Activated CD8-positive, alpha-beta memory T cell treated with anti-CD3 and anti-CD28 coated beads, Interleukin-2, amount 10 ng/mL, durations not matched to agents 7 days and 5 days (primary cell): Measurements from ENCODE around the gene DIS3L2. TPM values are rescaled to one million over a fixed set of nuclear protein-coding genes. Genes with fewer than 3 reads are reported as not detected.
A peak's percentile ranks its signal among the peaks of the same experiment; 100 is the strongest.
"Not testable (repeated sequence)": the region's sequence is repeated elsewhere in the genome, so short reads cannot be mapped to it uniquely, and the experiment has no call there.

Experiments used
- ATAC-seq: fragments of 150-1000 bp; cut with Tn5 transposase; one replicate; pipeline ENCODE4 v1.10.0; 2021; ENCODE audit warnings: moderate library complexity
- CTCF ChIA-PET: fragments of 350-600 bp; sonication (Branson Sonifier 250); formaldehyde crosslinking; loops from one replicate; lab custom pipeline; 2021; ENCODE audit warnings: antibody characterized with exemption; lab: Charles Lee
- DNase-seq: peaks from one replicate; pipeline ENCODE4 v3.0.0-alpha.2; 2020
- H3K27ac Mint-ChIP-seq: one replicate; pipeline ENCODE4 v1.8.0; 2021; ENCODE audit warnings: mild to moderate bottlenecking, mixed read lengths
- H3K27me3 Mint-ChIP-seq: one replicate; pipeline ENCODE4 v1.8.0; 2021; ENCODE audit warnings: mixed read lengths
- H3K36me3 Mint-ChIP-seq: one replicate; pipeline ENCODE4 v1.8.0; 2021; ENCODE audit warnings: mild to moderate bottlenecking, mixed read lengths
- H3K4me1 Mint-ChIP-seq: one replicate; pipeline ENCODE4 v1.8.0; 2021; ENCODE audit warnings: mixed read lengths
- H3K4me3 Mint-ChIP-seq: one replicate; pipeline ENCODE4 v1.8.0; 2021; ENCODE audit warnings: mild to moderate bottlenecking, moderate library complexity, mixed read lengths
- H3K9me3 Mint-ChIP-seq: one replicate; pipeline ENCODE4 v1.8.0; 2022; ENCODE audit warnings: low read depth, mixed read lengths
- total RNA-seq, 2 experiments: library from RNA; stranded (reverse); gene quantifications; one replicate each; pipeline ENCODE4 v1.2.3, GENCODE V29; 2021

Gene DIS3L2
- total RNA-seq, 2 experiments from 2014 or later: 25.4 to 39.4 TPM

- CTCF ChIA-PET: interaction anchor here (1.4 kb wide), 1 partner anchor 44 kb away, joined by 3 read pairs; no protein-coding TSS in a partner anchor
- H3K9me3 Mint-ChIP-seq: no peaks in the 10 kb centered on the region
- no peaks in the 10 kb centered on the region for H3K36me3 Mint-ChIP-seq
- no peak for DNase-seq
- peaks cover 18% of the 10 kb centered on the region for H3K27me3 Mint-ChIP-seq
- no peak overlapping the region for H3K4me3 Mint-ChIP-seq
- no peak for ATAC-seq
- H3K27ac Mint-ChIP-seq: no peak overlapping the region
- no peaks in the 10 kb centered on the region for H3K4me1 Mint-ChIP-seq
Measured at GRCh38 chr2:231946241-231946814, 15.2 kb upstream of the DIS3L2 start.

GRCh38 chr2:231947112-231947511 lies 14.4 kb upstream of the DIS3L2 start:
- CTCF ChIA-PET: interaction anchor here (1.4 kb wide), 1 partner anchor 45 kb away, joined by 3 read pairs; no protein-coding TSS in a partner anchor
- H3K27ac Mint-ChIP-seq, DNase-seq, H3K4me3 Mint-ChIP-seq, H3K4me1 Mint-ChIP-seq, ATAC-seq, H3K36me3 Mint-ChIP-seq, H3K9me3 Mint-ChIP-seq: not testable (repeated sequence)
- H3K27me3 Mint-ChIP-seq: peaks cover 25% of the 10 kb centered on the region

GRCh38 chr2:231947694-231948093 lies 13.8 kb upstream of the DIS3L2 start:
- Mint-ChIP-seq H3K27me3 (peaks cover 22% of the 10 kb centered on the region), H3K36me3 (no peaks in the 10 kb centered on the region), H3K4me3 (no peak overlapping the region), H3K27ac (no peak overlapping the region), H3K4me1 (no peaks in the 10 kb centered on the region), H3K9me3 (no peaks in the 10 kb centered on the region)
- CTCF ChIA-PET: no interaction called here
- DNase-seq: no peak
- no peak for ATAC-seq

GRCh38 chr2:231951452-231952035 lies 10.0 kb upstream of the DIS3L2 start:
- H3K4me1 Mint-ChIP-seq: no peaks in the 10 kb centered on the region
- no peaks in the 10 kb centered on the region for H3K9me3 Mint-ChIP-seq
- no peak for DNase-seq
- no peak overlapping the region for H3K4me3 Mint-ChIP-seq
- no peak overlapping the region for H3K27ac Mint-ChIP-seq
- H3K36me3 Mint-ChIP-seq: no peaks in the 10 kb centered on the region
- CTCF ChIA-PET: no interaction called here
- no peak for ATAC-seq
- peaks cover 43% of the 10 kb centered on the region for H3K27me3 Mint-ChIP-seq

GRCh38 chr2:231955758-231956472 lies 5.6 kb upstream of the DIS3L2 start:
- Mint-ChIP-seq H3K4me1 (peaks cover 3% of the 10 kb centered on the region), H3K4me3 (no peak overlapping the region), H3K9me3 (no peaks in the 10 kb centered on the region), H3K27me3 (peaks cover 32% of the 10 kb centered on the region), H3K27ac (no peak overlapping the region), H3K36me3 (no peaks in the 10 kb centered on the region)
- no peak for ATAC-seq
- CTCF ChIA-PET: no interaction called here
- DNase-seq: no peak

- no peak overlapping the region for H3K27ac Mint-ChIP-seq
- H3K27me3 Mint-ChIP-seq: peaks cover 22% of the 10 kb centered on the region
- peaks cover 1% of the 10 kb centered on the region for H3K36me3 Mint-ChIP-seq
- ATAC-seq (no peak), DNase-seq (no peak)
- CTCF ChIA-PET: interaction anchor here (0.8 kb wide), 1 partner anchor 14 kb away, joined by 4 read pairs; no protein-coding TSS in a partner anchor
- peaks cover 16% of the 10 kb centered on the region for H3K4me1 Mint-ChIP-seq
- H3K9me3 Mint-ChIP-seq: no peaks in the 10 kb centered on the region
- H3K4me3 Mint-ChIP-seq: no peak overlapping the region
Measured at GRCh38 chr2:231957913-231958763, 3.4 kb upstream of the DIS3L2 start.

- CTCF ChIA-PET: interaction anchor here (0.8 to 1.0 kb wide), 2 partner anchors 61 to 355 kb away, joined by 3 read pairs; no protein-coding TSS in a partner anchor
Measured at GRCh38 chr2:231960810-231961348, 634 bp upstream of the DIS3L2 start.

GRCh38 chr2:231965102-231965501 lies 3.6 kb downstream of the DIS3L2 start:
- H3K9me3 Mint-ChIP-seq: peaks cover 5% of the 10 kb centered on the region
- CTCF ChIA-PET: interaction anchor here (0.9 kb wide), 1 partner anchor 9 kb away, joined by 3 read pairs; no protein-coding TSS in a partner anchor
- peaks cover 36% of the 10 kb centered on the region for H3K4me1 Mint-ChIP-seq
- DNase-seq: no peak
- no peak for ATAC-seq
- no peak overlapping the region for H3K4me3 Mint-ChIP-seq
- peaks cover 12% of the 10 kb centered on the region for H3K36me3 Mint-ChIP-seq
- H3K27ac Mint-ChIP-seq: no peak overlapping the region
- H3K27me3 Mint-ChIP-seq: no peaks in the 10 kb centered on the region

More at GRCh38 chr2:231960810-231961348, 634 bp upstream of the DIS3L2 start:
- peaks cover 33% of the 10 kb centered on the region for H3K4me1 Mint-ChIP-seq
- peaks cover 7% of the 10 kb centered on the region for H3K27me3 Mint-ChIP-seq
- no peaks in the 10 kb centered on the region for H3K9me3 Mint-ChIP-seq
- H3K27ac Mint-ChIP-seq: peak overlapping the region; percentile 79
- ATAC-seq (peak; percentile 34), DNase-seq (no peak)
- H3K4me3 Mint-ChIP-seq: peak overlapping the region; percentile 82
- peaks cover 1% of the 10 kb centered on the region for H3K36me3 Mint-ChIP-seq

- H3K27ac Mint-ChIP-seq: no peak overlapping the region
- ATAC-seq (no peak), DNase-seq (no peak)
- H3K4me3 Mint-ChIP-seq: no peak overlapping the region
- no peaks in the 10 kb centered on the region for H3K27me3 Mint-ChIP-seq
- peaks cover 5% of the 10 kb centered on the region for H3K9me3 Mint-ChIP-seq
- CTCF ChIA-PET: no interaction called here
- peaks cover 30% of the 10 kb centered on the region for H3K4me1 Mint-ChIP-seq
- peaks cover 14% of the 10 kb centered on the region for H3K36me3 Mint-ChIP-seq
Measured at GRCh38 chr2:231966886-231967285, 5.4 kb downstream of the DIS3L2 start.

- H3K4me3 Mint-ChIP-seq: no peak overlapping the region
- no peak for DNase-seq
- peaks cover 16% of the 10 kb centered on the region for H3K4me1 Mint-ChIP-seq
- ATAC-seq: no peak
- H3K36me3 Mint-ChIP-seq: peaks cover 14% of the 10 kb centered on the region
- H3K27me3 Mint-ChIP-seq: no peaks in the 10 kb centered on the region
- no peak overlapping the region for H3K27ac Mint-ChIP-seq
- CTCF ChIA-PET: no interaction called here
- peaks cover 5% of the 10 kb centered on the region for H3K9me3 Mint-ChIP-seq
Measured at GRCh38 chr2:231968820-231969219, 7.3 kb downstream of the DIS3L2 start.

- DNase-seq: no peak
- H3K36me3 Mint-ChIP-seq: peaks cover 14% of the 10 kb centered on the region
- H3K27me3 Mint-ChIP-seq: no peaks in the 10 kb centered on the region
Measured at GRCh38 chr2:231970461-231970860, 8.9 kb downstream of the DIS3L2 start.

GRCh38 chr2:231975001-231975400 lies 13.5 kb downstream of the DIS3L2 start:
- ATAC-seq (no peak), DNase-seq (no peak)
- Mint-ChIP-seq H3K4me1 (no peaks in the 10 kb centered on the region), H3K27ac (no peak overlapping the region), H3K36me3 (peaks cover 4% of the 10 kb centered on the region), H3K9me3 (no peaks in the 10 kb centered on the region), H3K4me3 (no peak overlapping the region), H3K27me3 (no peaks in the 10 kb centered on the region)
- CTCF ChIA-PET: interaction anchor here (0.7 to 1.1 kb wide), 3 partner anchors 8 to 41 kb away, joined by 3 read pairs; no protein-coding TSS in a partner anchor

More at GRCh38 chr2:231970461-231970860, 8.9 kb downstream of the DIS3L2 start:
- H3K27ac Mint-ChIP-seq: no peak overlapping the region
- ATAC-seq: no peak
- H3K9me3 Mint-ChIP-seq: peaks cover 5% of the 10 kb centered on the region
- H3K4me1 Mint-ChIP-seq: peaks cover 6% of the 10 kb centered on the region
- CTCF ChIA-PET: no interaction called here
- no peak overlapping the region for H3K4me3 Mint-ChIP-seq
